ENCODE data around the gene RAB40B. TPM values are rescaled to one million over a fixed set of nuclear protein-coding genes. Genes with fewer than 3 reads are reported as not detected.
A peak's percentile ranks its signal among the peaks of the same experiment; 100 is the strongest.

Gene RAB40B
- polyA plus RNA-seq, 2 of the 4 experiments (the other 2 are of a cell fraction), result 5.6 to 9.4 TPM

- FAIRE-seq (no peak), ATAC-seq (no peak), DNase-seq (ENCODE audit: low read depth in 1 of 2, low spot score in 1 of 2) (no peak)
- 94% methylated on average over 13 of the region's 13 CpGs for WGBS (ENCODE audit: missing lambda C conversion rate)
- H3K4me2 ChIP-seq, result no peak overlapping the region
- TF ChIP-seq MYC (IDR thresholded peaks at IDR 0.05; ENCODE audit: borderline replicate concordance, low read length), result no peak
- TF ChIP-seq ESRRA (IDR thresholded peaks at IDR 0.05; ENCODE audit: borderline replicate concordance, low read length), result no peak
- no peak for TF ChIP-seq ELK1 (IDR thresholded peaks at IDR 0.05; ENCODE audit: low read depth, low read length)
- no peak for TF ChIP-seq TP53 (CRISPR knock-in tag; IDR thresholded peaks at IDR 0.05)
- TF ChIP-seq HOXA7 (CRISPR knock-in tag; IDR thresholded peaks at IDR 0.05), result no peak
- no peak for TF ChIP-seq JUN (IDR thresholded peaks at IDR 0.05)
- POLR2A ChIA-PET, result interaction anchor here (0.6 kb wide), 1 partner anchor 7 kb away, joined by 3 read pairs; no protein-coding TSS in a partner anchor
- H3K4me3 ChIP-seq, result no peak overlapping the region
- CTCF ChIA-PET, result interaction anchor here (1.0 to 1.9 kb wide), 6 partner anchors 10 to 66 kb away, joined by 4 to 6 read pairs (median 5); no protein-coding TSS in a partner anchor
- H3K9me3 ChIP-seq, result peaks cover 21% of the 10 kb centered on the region
- H3K4me1 ChIP-seq, result no peaks in the 10 kb centered on the region
- no peak overlapping the region for H3K27ac ChIP-seq
Measured at GRCh38 chr17:82732118-82732743, 33.7 kb upstream of the RAB40B start.

- Histone ChIP-seq H3K4me3 (no peak overlapping the region), H3K9me3 (peaks cover 21% of the 10 kb centered on the region), H3K27ac (no peak overlapping the region), H3K4me2 (no peak overlapping the region), H3K4me1 (no peaks in the 10 kb centered on the region)
- TF ChIP-seq NFE2L2 (conservative IDR thresholded peaks at IDR 0.05; ENCODE audit: low read length), result no peak
- no peak for TF ChIP-seq EHMT2 (IDR thresholded peaks at IDR 0.05; ENCODE audit: low read depth)
- no peak for DNase-seq (ENCODE audit: low read depth in 1 of 2, low spot score in 1 of 2)
- ChIA-PET POLR2A (no interaction called here), CTCF (interaction anchor here (0.8 to 6.0 kb wide), 6 partner anchors 11 to 61 kb away, joined by 3 to 23 read pairs (median 4); no protein-coding TSS in a partner anchor)
- FAIRE-seq, result no peak
- 88% methylated on average over 47 of the region's 48 CpGs for WGBS (ENCODE audit: missing lambda C conversion rate)
- ATAC-seq, result peak; percentile 27 to 32; a peak in 3 of 6 replicates
Measured at GRCh38 chr17:82729479-82730260, 31.2 kb upstream of the RAB40B start.

- DNase-seq (ENCODE audit: low read depth in 1 of 2, low spot score in 1 of 2) (no peak), ATAC-seq (no peak; a peak in 1 of 6 replicates), FAIRE-seq (no peak)
- ChIA-PET POLR2A (no interaction called here), CTCF (interaction anchor here (0.6 to 6.0 kb wide), 3 partner anchors 11 to 58 kb away, joined by 3 to 23 read pairs (median 3); no protein-coding TSS in a partner anchor)
- Histone ChIP-seq H3K4me3 (no peak overlapping the region), H3K9me3 (no peaks in the 10 kb centered on the region), H3K27ac (no peak overlapping the region), H3K4me1 (no peaks in the 10 kb centered on the region), H3K4me2 (no peak overlapping the region)
- no peak for TF ChIP-seq RFX5 (IDR thresholded peaks at IDR 0.05)
- no peak for TF ChIP-seq RAD21 (conservative IDR thresholded peaks at IDR 0.05 in 1 of 2, IDR thresholded peaks at IDR 0.05 in 1 of 2)
- no peak for TF ChIP-seq FOSB (CRISPR knock-in tag; IDR thresholded peaks at IDR 0.05)
- TF ChIP-seq HMGXB4 (CRISPR knock-in tag; IDR thresholded peaks at IDR 0.05; ENCODE audit: borderline replicate concordance), result no peak
- no peak for TF ChIP-seq ESRRA (IDR thresholded peaks at IDR 0.05; ENCODE audit: borderline replicate concordance, low read length)
- no peak for TF ChIP-seq EHMT2 (IDR thresholded peaks at IDR 0.05; ENCODE audit: low read depth)
- TF ChIP-seq ZNF302 (CRISPR knock-in tag; IDR thresholded peaks at IDR 0.05), result no peak
- TF ChIP-seq E2F6 (IDR thresholded peaks at IDR 0.05; ENCODE audit: borderline replicate concordance, low read depth), result no peak
- TF ChIP-seq TFCP2L1 (CRISPR knock-in tag; IDR thresholded peaks at IDR 0.05), result no peak
- TF ChIP-seq ELK1 (IDR thresholded peaks at IDR 0.05; ENCODE audit: low read depth, low read length), result no peak
- TF ChIP-seq HDAC2 (IDR thresholded peaks at IDR 0.05), result no peak
- no peak for TF ChIP-seq ZSCAN20 (CRISPR knock-in tag; IDR thresholded peaks at IDR 0.05)
- TF ChIP-seq JUN (IDR thresholded peaks at IDR 0.05), result no peak
- no peak for TF ChIP-seq HOXB5 (CRISPR knock-in tag; IDR thresholded peaks at IDR 0.05)
- no peak for TF ChIP-seq HEYL (CRISPR knock-in tag; IDR thresholded peaks at IDR 0.05)
- no peak for TF ChIP-seq PBX3 (IDR thresholded peaks at IDR 0.05)
- no peak for TF ChIP-seq ZC3H11A (IDR thresholded peaks at IDR 0.05)
- WGBS (ENCODE audit: missing lambda C conversion rate), result 91% methylated on average over 9 of the region's 10 CpGs
Measured at GRCh38 chr17:82726427-82726826, 27.9 kb upstream of the RAB40B start.
